ENCODE measurements around the gene TRPM1. TPM values are rescaled to one million over a fixed set of nuclear protein-coding genes. Genes with fewer than 3 reads are reported as not detected.

Gene TRPM1
- total and polyA plus RNA-seq, 7 experiments from 2014 or later: not detected

- intact Hi-C loops (cut with micrococcal nuclease): no loop called here
- Mint-ChIP-seq H3K36me3 (peaks cover 0 to 3% (median 0%) of the 10 kb centered on the region in 5 donors), H3K27ac (no peak overlapping the region), H3K27me3 (peaks cover 0 to 14% (median 0%) of the 10 kb centered on the region in 5 donors), H3K4me3 (no peak overlapping the region), H3K9me3 (peaks cover 0 to 7% (median 0%) of the 10 kb centered on the region in 11 donors), H3K4me1 (peaks cover 0 to 14% (median 3%) of the 10 kb centered on the region in 7 donors)
- DNase-seq (no peak), ATAC-seq (no peak)
- Histone ChIP-seq H3K36me3 (ENCODE audit: control insufficient read depth in 2 of 3, insufficient read depth in 3 of 3, low read length in 3 of 3) (no peaks in the 10 kb centered on the region), H3K27me3 (ENCODE audit: control insufficient read depth in 2 of 2, insufficient read depth in 2 of 2, low read length in 2 of 2) (no peaks in the 10 kb centered on the region), H3K27ac (ENCODE audit: low read depth, low read length) (no peak overlapping the region), H3K4me3 (ENCODE audit: low read length) (no peak overlapping the region), H3K4me1 (ENCODE audit: control insufficient read depth in 2 of 2, insufficient read depth in 2 of 2, low read length in 2 of 2) (no peaks in the 10 kb centered on the region), H3K9me3 (ENCODE audit: control insufficient read depth in 2 of 3, low read length in 3 of 3) (no peaks in the 10 kb centered on the region)
- POLR2A ChIA-PET: no interaction called here
- CTCF ChIA-PET: no interaction called here
These were observed 16.2 kb downstream of the TRPM1 start for GRCh38 chr15:31085359-31085758.

GRCh38 chr15:31084176-31084575 lies 17.3 kb downstream of the TRPM1 start:
- intact Hi-C loops (cut with micrococcal nuclease): loop anchor here in 1 of 2 donors (5.0 kb wide), 1 partner anchor 92 kb away; the partner anchor contains the start of gene MTMR10
- no peak for ATAC-seq
- Histone ChIP-seq H3K4me1 (ENCODE audit: control insufficient read depth in 2 of 2, insufficient read depth in 2 of 2, low read length in 2 of 2) (no peaks in the 10 kb centered on the region), H3K4me3 (ENCODE audit: low read length) (no peak overlapping the region), H3K36me3 (ENCODE audit: control insufficient read depth in 2 of 3, insufficient read depth in 3 of 3, low read length in 3 of 3) (no peaks in the 10 kb centered on the region), H3K9me3 (ENCODE audit: control insufficient read depth in 2 of 3, low read length in 3 of 3) (no peaks in the 10 kb centered on the region), H3K27me3 (ENCODE audit: control insufficient read depth in 2 of 2, insufficient read depth in 2 of 2, low read length in 2 of 2) (peaks cover 0 to 4% of the 10 kb centered on the region in 2 donors), H3K27ac (ENCODE audit: low read depth, low read length) (no peak overlapping the region)
- Mint-ChIP-seq H3K36me3 (peaks cover 0 to 3% (median 0%) of the 10 kb centered on the region in 5 donors), H3K4me3 (no peak overlapping the region), H3K9me3 (peaks cover 0 to 5% (median 0%) of the 10 kb centered on the region in 11 donors), H3K27ac (no peak overlapping the region), H3K27me3 (peaks cover 0 to 19% (median 10%) of the 10 kb centered on the region in 5 donors), H3K4me1 (peaks cover 3 to 21% (median 6%) of the 10 kb centered on the region in 7 donors)
- ChIA-PET CTCF (no interaction called here), POLR2A (no interaction called here)
- no peak for DNase-seq

GRCh38 chr15:31083370-31083780 lies 18.1 kb downstream of the TRPM1 start:
- Histone ChIP-seq H3K27me3 (ENCODE audit: control insufficient read depth in 2 of 2, insufficient read depth in 2 of 2, low read length in 2 of 2) (peaks cover 0 to 4% of the 10 kb centered on the region in 2 donors), H3K4me1 (ENCODE audit: control insufficient read depth in 2 of 2, insufficient read depth in 2 of 2, low read length in 2 of 2) (no peaks in the 10 kb centered on the region), H3K9me3 (ENCODE audit: control insufficient read depth in 2 of 3, low read length in 3 of 3) (no peaks in the 10 kb centered on the region), H3K36me3 (ENCODE audit: control insufficient read depth in 2 of 3, insufficient read depth in 3 of 3, low read length in 3 of 3) (no peaks in the 10 kb centered on the region), H3K27ac (ENCODE audit: low read depth, low read length) (no peak overlapping the region), H3K4me3 (ENCODE audit: low read length) (no peak overlapping the region)
- H3K4me3 Mint-ChIP-seq: no peak overlapping the region
- DNase-seq (no peak), ATAC-seq (no peak)
- H3K36me3 Mint-ChIP-seq: peaks cover 0 to 3% (median 0%) of the 10 kb centered on the region in 5 donors
- H3K4me1 Mint-ChIP-seq: peaks cover 3 to 21% (median 6%) of the 10 kb centered on the region in 7 donors
- peaks cover 3 to 22% (median 14%) of the 10 kb centered on the region in 5 donors for H3K27me3 Mint-ChIP-seq
- CTCF ChIA-PET: interaction anchor here (1.0 kb wide), 1 partner anchor 9 kb away, joined by 3 read pairs; no protein-coding TSS in a partner anchor
- intact Hi-C loops (cut with micrococcal nuclease): loop anchor here in 1 of 2 donors (5.0 kb wide), 1 partner anchor 91 kb away; the partner anchor contains the start of gene MTMR10
- POLR2A ChIA-PET: no interaction called here
- peaks cover 0 to 5% (median 0%) of the 10 kb centered on the region in 11 donors for H3K9me3 Mint-ChIP-seq
- no peak overlapping the region for H3K27ac Mint-ChIP-seq

GRCh38 chr15:31082771-31083369 lies 18.7 kb downstream of the TRPM1 start:
- Histone ChIP-seq H3K9me3 (ENCODE audit: control insufficient read depth in 2 of 3, low read length in 3 of 3) (no peaks in the 10 kb centered on the region), H3K27me3 (ENCODE audit: control insufficient read depth in 2 of 2, insufficient read depth in 2 of 2, low read length in 2 of 2) (peaks cover 0 to 4% of the 10 kb centered on the region in 2 donors), H3K4me3 (ENCODE audit: low read length) (no peak overlapping the region), H3K27ac (ENCODE audit: low read depth, low read length) (no peak overlapping the region), H3K36me3 (ENCODE audit: control insufficient read depth in 2 of 3, insufficient read depth in 3 of 3, low read length in 3 of 3) (no peaks in the 10 kb centered on the region), H3K4me1 (ENCODE audit: control insufficient read depth in 2 of 2, insufficient read depth in 2 of 2, low read length in 2 of 2) (no peaks in the 10 kb centered on the region)
- intact Hi-C loops (cut with micrococcal nuclease): loop anchor here in 1 of 2 donors (5.0 kb wide), 1 partner anchor 91 kb away; the partner anchor contains the start of gene MTMR10
- DNase-seq (no peak), ATAC-seq (no peak)
- Mint-ChIP-seq H3K9me3 (peaks cover 0 to 5% (median 0%) of the 10 kb centered on the region in 11 donors), H3K4me3 (no peak overlapping the region), H3K36me3 (peaks cover 0 to 3% (median 0%) of the 10 kb centered on the region in 5 donors), H3K27ac (no peak overlapping the region), H3K27me3 (peaks cover 3 to 26% (median 14%) of the 10 kb centered on the region in 5 donors), H3K4me1 (peaks cover 3 to 21% (median 6%) of the 10 kb centered on the region in 7 donors)
- POLR2A ChIA-PET: no interaction called here
- CTCF ChIA-PET: interaction anchor here (1.0 kb wide), 1 partner anchor 10 kb away, joined by 3 read pairs; no protein-coding TSS in a partner anchor

- peaks cover 2 to 21% (median 6%) of the 10 kb centered on the region in 7 donors for H3K4me1 Mint-ChIP-seq
- Histone ChIP-seq H3K27me3 (ENCODE audit: control insufficient read depth in 2 of 2, insufficient read depth in 2 of 2, low read length in 2 of 2) (peaks cover 0 to 4% of the 10 kb centered on the region in 2 donors), H3K4me1 (ENCODE audit: control insufficient read depth in 2 of 2, insufficient read depth in 2 of 2, low read length in 2 of 2) (no peaks in the 10 kb centered on the region), H3K36me3 (ENCODE audit: control insufficient read depth in 2 of 3, insufficient read depth in 3 of 3, low read length in 3 of 3) (no peaks in the 10 kb centered on the region), H3K27ac (ENCODE audit: low read depth, low read length) (no peak overlapping the region), H3K9me3 (ENCODE audit: control insufficient read depth in 2 of 3, low read length in 3 of 3) (no peaks in the 10 kb centered on the region), H3K4me3 (ENCODE audit: low read length) (no peak overlapping the region)
- peaks cover 7 to 32% (median 22%) of the 10 kb centered on the region in 5 donors for H3K27me3 Mint-ChIP-seq
- intact Hi-C loops (cut with micrococcal nuclease): loop anchor here in 1 of 2 donors (5.0 kb wide), 1 partner anchor 89 kb away; the partner anchor contains the start of gene MTMR10
- peaks cover 0 to 8% (median 0%) of the 10 kb centered on the region in 5 donors for H3K36me3 Mint-ChIP-seq
- DNase-seq (no peak), ATAC-seq (no peak)
- peak overlapping the region in 1 of 9 donors; percentile 35 for H3K27ac Mint-ChIP-seq
- CTCF ChIA-PET: no interaction called here
- H3K4me3 Mint-ChIP-seq: peak overlapping the region in 4 of 10 donors; percentile 4 to 46 (median 38)
- peaks cover 0 to 1% (median 0%) of the 10 kb centered on the region in 11 donors for H3K9me3 Mint-ChIP-seq
- POLR2A ChIA-PET: no interaction called here
These were observed 19.8 kb downstream of the TRPM1 start for GRCh38 chr15:31081588-31082250.

- no peaks in the 10 kb centered on the region for H3K36me3 ChIP-seq (ENCODE audit: control insufficient read depth in 2 of 3, insufficient read depth in 3 of 3, low read length in 3 of 3)
- Mint-ChIP-seq H3K4me1 (peaks cover 2 to 21% (median 6%) of the 10 kb centered on the region in 7 donors), H3K27ac (no peak overlapping the region), H3K4me3 (peak overlapping the region in 7 of 10 donors; percentile 26 to 80 (median 67)), H3K36me3 (peaks cover 0 to 8% (median 0%) of the 10 kb centered on the region in 5 donors), H3K9me3 (peaks cover 0 to 1% (median 0%) of the 10 kb centered on the region in 11 donors), H3K27me3 (peaks cover 7 to 32% (median 22%) of the 10 kb centered on the region in 5 donors)
- no peak overlapping the region for H3K27ac ChIP-seq (ENCODE audit: low read depth, low read length)
- intact Hi-C loops (cut with micrococcal nuclease): loop anchor here in 1 of 2 donors (5.0 kb wide), 1 partner anchor 89 kb away; the partner anchor contains the start of gene MTMR10
- H3K27me3 ChIP-seq (ENCODE audit: control insufficient read depth in 2 of 2, insufficient read depth in 2 of 2, low read length in 2 of 2): peaks cover 0 to 4% of the 10 kb centered on the region in 2 donors
- DNase-seq (no peak), ATAC-seq (no peak)
- ChIA-PET CTCF (no interaction called here), POLR2A (no interaction called here)
- H3K9me3 ChIP-seq (ENCODE audit: control insufficient read depth in 2 of 3, low read length in 3 of 3): no peaks in the 10 kb centered on the region
- no peak overlapping the region for H3K4me3 ChIP-seq (ENCODE audit: low read length)
- no peaks in the 10 kb centered on the region for H3K4me1 ChIP-seq (ENCODE audit: control insufficient read depth in 2 of 2, insufficient read depth in 2 of 2, low read length in 2 of 2)
These were observed 20.5 kb downstream of the TRPM1 start for GRCh38 chr15:31081056-31081455.
